Ureter (tissue), 1 donor: ENCODE results near the gene WDR13. TPM values are rescaled to one million over a fixed set of nuclear protein-coding genes. Genes with fewer than 3 reads are reported as not detected.
A peak's percentile ranks its signal among the peaks of the same experiment; 100 is the strongest.
"Not testable (repeated sequence)": the region's sequence is repeated elsewhere in the genome, so short reads cannot be mapped to it uniquely, and the experiment has no call there.

Experiments used
- DNase-seq: peaks from one replicate; pipeline ENCODE4 v3.0.0-alpha.2; 2020; ENCODE audit warnings: low spot score
- total RNA-seq: library from RNA; stranded (reverse); gene quantifications from one replicate; pipeline ENCODE4 v1.2.4, GENCODE V29; 2023
- donor health status: DM: yes; HTN: yes; CAD: no.

The WDR13 gene
- total RNA-seq: 127 TPM

GRCh38 chrX:48597353-48598264, at the start of gene WDR13:
TSS of gene WDR13 (plus strand) at chrX:48597492. CDS start at chrX:48597997, 505 bp downstream.
- peak; percentile 93 for DNase-seq

GRCh38 chrX:48548871-48549270, 48.4 kb upstream of the WDR13 start:
- DNase-seq: no peak

GRCh38 chrX:48555731-48556325, 41.5 kb upstream of the WDR13 start:
- not testable (repeated sequence) for DNase-seq

GRCh38 chrX:48558271-48558670, 39.0 kb upstream of the WDR13 start:
- no peak for DNase-seq

DNA sequence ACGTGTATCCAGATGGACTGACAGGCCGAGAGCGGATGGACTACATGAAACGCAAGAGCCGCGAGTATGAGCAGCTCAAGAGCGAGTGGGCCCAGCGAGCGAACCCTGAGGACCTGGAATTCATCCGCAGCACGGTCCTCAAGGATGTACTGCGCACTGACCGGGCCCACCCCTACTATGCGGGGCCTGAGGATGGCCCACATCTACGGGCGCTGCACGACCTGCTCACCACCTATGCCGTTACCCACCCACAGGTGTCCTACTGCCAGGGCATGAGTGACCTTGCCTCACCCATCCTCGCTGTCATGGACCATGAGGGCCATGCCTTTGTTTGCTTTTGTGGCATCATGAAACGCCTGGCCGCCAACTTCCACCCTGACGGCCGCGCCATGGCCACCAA, 37.7 kb upstream of the WDR13 start:
- DNase-seq: no peak

DNA sequence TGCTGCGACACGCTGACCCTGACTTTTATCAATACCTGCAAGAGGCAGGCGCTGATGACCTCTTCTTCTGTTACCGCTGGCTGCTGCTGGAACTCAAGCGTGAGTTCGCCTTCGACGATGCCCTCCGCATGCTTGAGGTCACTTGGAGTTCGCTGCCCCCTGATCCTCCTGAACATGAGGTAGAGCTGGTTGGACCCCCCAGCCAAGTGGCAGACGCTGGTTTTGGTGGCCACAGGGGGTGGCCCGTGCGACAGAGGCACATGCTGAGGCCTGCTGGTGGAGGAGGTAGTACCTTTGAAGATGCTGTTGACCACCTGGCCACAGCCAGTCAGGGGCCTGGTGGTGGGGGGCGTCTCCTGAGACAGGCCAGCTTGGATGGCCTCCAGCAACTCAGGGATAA, 37.2 kb upstream of the WDR13 start:
- DNase-seq: no peak

- no peak for DNase-seq
Measured at GRCh38 chrX:48560681-48561080, 36.6 kb upstream of the WDR13 start.

DNA sequence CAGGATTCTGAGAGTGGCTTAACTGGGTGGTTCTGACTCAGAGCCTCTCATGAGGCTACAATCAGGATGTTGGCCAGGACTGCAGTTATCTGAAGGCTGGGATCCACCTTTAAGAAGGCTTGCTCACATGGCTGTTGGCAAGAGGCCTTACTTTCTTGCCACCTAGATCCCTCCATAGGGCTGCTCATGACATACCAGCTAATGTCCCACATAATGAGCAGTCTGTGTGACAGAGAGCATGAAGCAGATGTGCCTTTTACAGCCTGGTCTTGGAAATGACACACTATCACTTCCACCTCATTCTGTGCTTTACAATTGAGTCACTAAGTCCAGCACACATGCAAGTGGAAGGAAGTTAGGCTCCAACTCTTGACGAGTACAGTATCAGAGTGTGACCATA, 27.3 kb upstream of the WDR13 start:
- no peak for DNase-seq

DNA sequence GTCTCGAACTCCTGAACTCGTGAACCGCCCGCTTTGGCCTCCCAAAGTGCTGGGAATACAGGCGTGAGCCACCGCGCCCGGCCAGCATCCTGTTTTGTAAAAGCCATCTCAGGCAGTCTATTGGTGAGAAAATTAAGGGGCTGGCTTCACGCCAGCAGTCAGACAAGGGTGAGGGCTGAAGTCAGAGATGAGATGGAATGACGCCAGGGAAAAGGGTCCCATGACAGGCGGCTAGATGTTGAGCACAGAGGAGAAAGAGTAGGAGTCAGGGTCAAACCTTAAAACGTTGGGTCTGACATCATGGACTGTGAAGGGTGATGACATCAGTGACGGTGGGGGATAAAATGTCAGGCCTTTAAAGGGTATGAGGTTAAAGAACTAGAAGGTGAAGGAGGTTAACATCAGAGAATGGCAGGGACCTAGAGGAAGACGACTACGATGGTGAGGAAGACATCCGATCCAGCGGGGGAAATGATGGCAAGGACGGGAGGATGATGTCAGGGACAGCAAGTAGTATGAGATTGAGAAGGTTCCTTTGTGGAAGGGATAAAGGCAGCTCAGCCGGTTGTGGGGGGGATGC, 23.5 kb upstream of the WDR13 start:
- peak; percentile 54 for DNase-seq

DNA sequence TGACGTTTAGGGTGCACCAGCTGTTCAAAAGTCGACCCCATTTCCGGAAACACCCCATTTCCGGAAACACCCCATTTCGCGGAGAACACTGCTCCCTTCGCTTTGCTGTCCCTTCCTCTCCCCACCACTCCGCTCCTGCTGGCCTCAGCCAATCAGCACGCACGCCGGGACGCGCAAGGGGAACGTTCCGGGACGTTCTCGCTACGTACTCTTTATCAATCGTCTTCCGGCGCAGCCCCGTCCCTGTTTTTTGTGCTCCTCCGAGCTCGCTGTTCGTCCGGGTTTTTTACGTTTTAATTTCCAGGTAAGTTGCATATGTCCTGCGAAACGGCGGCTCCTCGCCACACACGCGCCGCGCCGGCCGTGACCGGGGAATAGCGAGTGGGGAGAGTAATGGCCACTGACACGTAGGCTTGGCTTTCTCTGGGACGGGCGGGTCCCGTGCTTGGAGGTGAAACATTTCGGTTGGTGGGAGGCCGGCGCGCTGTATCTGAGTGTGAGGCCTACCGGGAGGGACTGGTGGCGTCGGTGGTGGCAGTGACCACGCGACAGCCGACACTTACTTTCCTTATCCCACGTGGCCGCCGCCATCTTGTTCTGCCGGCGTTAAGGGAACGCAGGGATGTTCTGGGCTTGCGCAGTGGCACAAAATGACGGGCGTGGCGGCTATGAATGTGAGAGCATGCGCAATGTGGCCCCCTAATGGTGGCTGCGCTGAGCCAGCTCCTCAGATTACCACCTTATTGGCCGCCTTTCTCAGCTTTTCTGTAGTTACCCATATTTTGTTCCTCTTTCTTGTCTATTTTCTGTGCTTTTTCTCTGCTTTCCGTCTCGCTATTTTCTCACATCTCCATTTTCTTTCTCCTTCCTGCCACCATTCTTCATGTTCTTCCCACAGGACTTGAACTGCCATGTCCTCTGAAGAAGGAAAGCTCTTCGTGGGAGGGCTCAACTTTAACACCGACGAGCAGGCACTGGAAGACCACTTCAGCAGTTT, 22.7 kb upstream of the WDR13 start, which contains the start of gene RBM3:
RBM3 (plus strand) TSS at position 215 of the 997 bp plus-strand sequence; CDS start at position 912, 697 bp downstream.
- DNase-seq: peak; percentile 95

DNA sequence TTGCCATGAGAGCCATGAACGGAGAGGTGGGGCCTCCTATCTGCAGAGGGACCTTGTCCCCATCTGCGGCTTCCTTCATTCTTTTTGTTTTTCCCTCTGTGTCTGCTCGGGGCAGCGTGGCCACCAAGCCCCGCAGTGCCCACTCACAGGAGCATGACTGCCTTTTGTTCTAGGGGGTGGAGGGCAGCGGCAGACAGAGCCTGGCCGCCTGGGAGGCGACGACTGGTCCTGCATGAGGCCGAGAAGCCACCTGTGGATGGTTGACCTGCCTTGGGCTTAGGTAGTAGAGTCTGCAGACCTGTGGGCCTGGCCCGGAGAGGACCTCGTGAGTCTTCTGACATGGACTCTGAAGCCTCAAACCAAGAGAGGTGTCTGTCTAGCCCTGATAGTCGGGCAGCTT, 21.6 kb upstream of the WDR13 start:
- DNase-seq: no peak

- no peak for DNase-seq
Measured at GRCh38 chrX:48576108-48576507, 21.2 kb upstream of the WDR13 start.

- DNase-seq: no peak
Measured at GRCh38 chrX:48578661-48579128, 18.6 kb upstream of the WDR13 start.

GRCh38 chrX:48579259-48579658, 18.0 kb upstream of the WDR13 start:
- no peak for DNase-seq

GRCh38 chrX:48580662-48581061, 16.6 kb upstream of the WDR13 start:
- no peak for DNase-seq

GRCh38 chrX:48584698-48585097, 12.6 kb upstream of the WDR13 start:
- DNase-seq: no peak

DNA sequence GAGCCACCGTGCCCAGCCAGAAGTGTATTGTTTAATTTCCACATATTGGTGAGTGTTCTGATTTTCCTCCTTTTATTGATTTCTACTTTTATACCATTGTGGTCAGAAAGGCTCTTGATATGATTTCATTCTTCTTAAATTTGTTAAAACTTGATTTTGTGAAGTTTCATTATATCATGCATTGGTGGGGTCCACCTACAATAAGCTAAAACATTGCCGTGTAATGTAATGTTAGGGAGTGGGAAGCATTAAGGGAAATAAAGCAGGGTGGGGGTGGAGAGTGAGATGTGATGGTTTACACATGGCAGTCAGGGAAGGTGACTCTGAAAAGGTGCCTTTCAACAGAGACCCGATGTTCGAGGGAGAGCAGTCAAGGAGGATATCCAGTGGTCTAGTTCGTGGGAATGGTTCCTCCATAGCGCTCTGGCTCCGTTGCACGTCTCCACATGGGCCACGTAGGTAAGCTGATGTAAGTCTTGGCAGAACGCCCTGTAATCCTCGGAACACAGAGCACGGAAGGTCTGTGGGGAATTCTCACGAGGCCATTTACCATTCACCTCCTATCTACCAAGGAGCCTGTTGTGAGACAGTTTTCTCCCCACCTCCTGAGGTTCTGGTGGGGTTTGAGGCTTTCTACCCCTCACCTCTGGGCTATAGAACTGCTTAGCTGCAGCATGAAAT, 7.7 kb upstream of the WDR13 start:
- DNase-seq: no peak

DNA sequence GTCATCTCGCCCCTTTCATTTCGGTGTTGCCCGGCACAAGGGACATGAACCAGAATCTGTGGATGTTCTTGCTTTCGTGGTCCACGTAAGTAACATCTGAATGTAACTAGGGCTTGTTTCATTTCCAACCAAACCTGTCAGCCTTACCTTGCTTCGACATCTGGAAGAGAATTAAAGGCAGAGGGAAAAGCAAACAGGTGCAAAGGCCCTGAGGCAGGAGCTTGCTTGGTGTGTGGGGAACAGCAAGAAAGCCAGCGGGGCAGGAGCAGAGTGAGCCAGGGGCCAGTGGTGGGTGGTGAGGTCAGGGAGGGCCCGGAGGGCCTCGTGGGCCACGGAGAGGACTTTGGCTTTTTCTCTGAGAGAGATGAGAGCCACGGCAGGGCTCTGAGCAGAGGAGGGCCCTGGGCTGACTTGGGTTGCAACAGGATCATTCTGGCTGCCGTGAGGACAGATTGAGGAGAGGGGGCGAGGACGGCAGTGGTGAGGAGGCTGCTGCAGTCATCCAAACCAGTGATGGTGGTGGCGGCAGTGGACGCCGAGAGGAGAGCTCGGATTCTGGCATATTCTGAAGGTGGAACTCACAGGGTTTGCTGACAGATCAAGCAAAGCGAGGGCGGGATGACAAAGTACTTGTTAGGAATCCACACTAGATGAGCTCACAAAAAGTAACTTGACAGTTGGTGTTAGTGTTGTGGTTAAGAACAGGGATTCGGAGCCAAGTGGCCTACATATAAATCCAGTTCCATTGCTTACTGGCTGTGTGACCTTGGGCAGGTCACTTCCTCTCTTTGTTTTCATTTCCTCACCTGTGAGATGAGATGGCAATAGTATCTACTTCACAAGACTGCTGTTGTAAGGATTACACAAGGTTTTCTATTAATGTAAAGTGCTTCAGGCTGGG, 6.8 kb upstream of the WDR13 start:
- no peak for DNase-seq

DNA sequence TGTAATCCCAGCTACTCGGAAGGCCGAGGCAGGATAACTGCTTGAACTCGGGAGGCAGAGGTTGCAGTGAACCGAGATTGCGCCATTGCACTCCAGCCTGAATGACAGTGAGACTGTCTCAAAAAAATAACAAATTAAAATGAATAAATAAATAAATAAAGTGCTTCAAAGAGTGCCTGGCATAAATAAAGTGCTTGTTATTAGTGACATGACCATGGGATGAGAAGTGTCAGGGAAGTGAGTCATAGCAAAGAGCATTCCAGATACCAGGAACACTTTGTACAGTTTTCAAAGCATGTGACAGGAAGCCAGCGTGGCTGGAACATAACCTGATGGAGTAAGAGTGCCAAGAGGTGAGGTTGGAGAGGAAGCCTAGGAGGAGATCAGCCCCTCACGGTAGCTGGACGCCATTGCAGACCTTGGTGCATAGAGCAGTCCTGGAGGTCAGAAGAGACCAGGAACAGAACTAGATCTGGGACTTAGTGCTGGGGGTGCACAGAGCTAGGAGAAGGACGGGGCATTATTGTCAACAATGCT, 6.0 kb upstream of the WDR13 start:
- no peak for DNase-seq
